ENCODE measurements around the gene FCN3.
"Not testable (repeated sequence)": the region's sequence is repeated elsewhere in the genome, so short reads cannot be mapped to it uniquely, and the experiment has no call there.

FCN3 gene

GRCh38 chr1:27374362-27375086 lies at the start of gene FCN3:
Gene FCN3 (minus strand): TSS chr1:27374824. CDS start chr1:27374818, 6 bp downstream.
- DNase-seq (ENCODE audit: low read depth) = no peak

- no peak for DNase-seq (ENCODE audit: low read depth)
Observed at GRCh38 chr1:27423709-27424108, 49.1 kb upstream of the FCN3 start.

GRCh38 chr1:27418326-27419185 lies 43.9 kb upstream of the FCN3 start:
- DNase-seq (ENCODE audit: low read depth) = peak; percentile 91

- no peak for DNase-seq (ENCODE audit: low read depth)
Observed at GRCh38 chr1:27417713-27418112, 43.1 kb upstream of the FCN3 start.

- DNase-seq (ENCODE audit: low read depth) = peak; percentile 70
Observed at GRCh38 chr1:27416387-27417111, 41.9 kb upstream of the FCN3 start.

GRCh38 chr1:27414091-27414490 lies 39.5 kb upstream of the FCN3 start:
- DNase-seq (ENCODE audit: low read depth) = no peak

GRCh38 chr1:27413004-27413403 lies 38.4 kb upstream of the FCN3 start:
- no peak for DNase-seq (ENCODE audit: low read depth)

- DNase-seq (ENCODE audit: low read depth) = no peak
Observed at GRCh38 chr1:27412502-27412901, 37.9 kb upstream of the FCN3 start.

- no peak for DNase-seq (ENCODE audit: low read depth)
Observed at GRCh38 chr1:27410709-27411108, 36.1 kb upstream of the FCN3 start.

GRCh38 chr1:27409669-27410068 lies 35.0 kb upstream of the FCN3 start:
- no peak for DNase-seq (ENCODE audit: low read depth)

GRCh38 chr1:27408151-27408550 lies 33.5 kb upstream of the FCN3 start:
- DNase-seq (ENCODE audit: low read depth) = peak; percentile 91

GRCh38 chr1:27406791-27407190 lies 32.2 kb upstream of the FCN3 start:
- not testable (repeated sequence) for DNase-seq (ENCODE audit: low read depth)

GRCh38 chr1:27406362-27406680 lies 31.7 kb upstream of the FCN3 start:
- DNase-seq (ENCODE audit: low read depth) = no peak

GRCh38 chr1:27405598-27406361 lies 31.2 kb upstream of the FCN3 start:
- not testable (repeated sequence) for DNase-seq (ENCODE audit: low read depth)

- DNase-seq (ENCODE audit: low read depth) = no peak
Observed at GRCh38 chr1:27405074-27405473, 30.4 kb upstream of the FCN3 start.

- no peak for DNase-seq (ENCODE audit: low read depth)
Observed at GRCh38 chr1:27403931-27404330, 29.3 kb upstream of the FCN3 start.

GRCh38 chr1:27403065-27403726 lies 28.6 kb upstream of the FCN3 start:
- peak; percentile 57 for DNase-seq (ENCODE audit: low read depth)

GRCh38 chr1:27402349-27402754 lies 27.7 kb upstream of the FCN3 start:
- DNase-seq (ENCODE audit: low read depth) = peak; percentile 43

- DNase-seq (ENCODE audit: low read depth) = no peak
Observed at GRCh38 chr1:27400963-27401341, 26.3 kb upstream of the FCN3 start.

- DNase-seq (ENCODE audit: low read depth) = no peak
Observed at GRCh38 chr1:27400082-27400962, 25.7 kb upstream of the FCN3 start.
